Epithelial cell of esophagus (primary cell): ENCODE data around the gene GPATCH4.

ENCODE experiments used
- DNase-seq: peaks from one replicate; pipeline ENCODE4 v3.0.0; 2010; ENCODE audit warnings: low read depth
- H3K4me3 ChIP-seq: 2 replicates; pipeline ENCODE4 v1.5.1; 2011; ENCODE audit warnings: mild to moderate bottlenecking, low read length, control low read depth
- TF ChIP-seq, protein P1 (sequence below): IDR thresholded peaks from 2 replicates; pipeline ENCODE4 v1.5.1; 2011; ENCODE audit warnings: low read depth, mild to moderate bottlenecking, low read length, control low read depth, inconsistent platforms; ENCODE audit not compliant: insufficient read depth; ENCODE audit errors: missing control alignments

GPATCH4 gene

GRCh38 chr1:156583821-156584622, 17.3 kb downstream of the GPATCH4 start:
- TF ChIP-seq, protein P1, sequence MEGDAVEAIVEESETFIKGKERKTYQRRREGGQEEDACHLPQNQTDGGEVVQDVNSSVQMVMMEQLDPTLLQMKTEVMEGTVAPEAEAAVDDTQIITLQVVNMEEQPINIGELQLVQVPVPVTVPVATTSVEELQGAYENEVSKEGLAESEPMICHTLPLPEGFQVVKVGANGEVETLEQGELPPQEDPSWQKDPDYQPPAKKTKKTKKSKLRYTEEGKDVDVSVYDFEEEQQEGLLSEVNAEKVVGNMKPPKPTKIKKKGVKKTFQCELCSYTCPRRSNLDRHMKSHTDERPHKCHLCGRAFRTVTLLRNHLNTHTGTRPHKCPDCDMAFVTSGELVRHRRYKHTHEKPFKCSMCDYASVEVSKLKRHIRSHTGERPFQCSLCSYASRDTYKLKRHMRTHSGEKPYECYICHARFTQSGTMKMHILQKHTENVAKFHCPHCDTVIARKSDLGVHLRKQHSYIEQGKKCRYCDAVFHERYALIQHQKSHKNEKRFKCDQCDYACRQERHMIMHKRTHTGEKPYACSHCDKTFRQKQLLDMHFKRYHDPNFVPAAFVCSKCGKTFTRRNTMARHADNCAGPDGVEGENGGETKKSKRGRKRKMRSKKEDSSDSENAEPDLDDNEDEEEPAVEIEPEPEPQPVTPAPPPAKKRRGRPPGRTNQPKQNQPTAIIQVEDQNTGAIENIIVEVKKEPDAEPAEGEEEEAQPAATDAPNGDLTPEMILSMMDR: peak; percentile 94
- DNase-seq: peak; percentile 88

GRCh38 chr1:156582388-156583017, 18.8 kb downstream of the GPATCH4 start:
- H3K4me3 ChIP-seq: no peak overlapping the region
- TF ChIP-seq, protein P1: no peak
- no peak for DNase-seq

More at GRCh38 chr1:156583821-156584622, 17.3 kb downstream of the GPATCH4 start:
- H3K4me3 ChIP-seq: no peak overlapping the region

GRCh38 chr1:156581661-156582387, 19.5 kb downstream of the GPATCH4 start:
- no peak overlapping the region for H3K4me3 ChIP-seq
- TF ChIP-seq, protein P1: no peak
- DNase-seq: no peak

GRCh38 chr1:156579472-156579871, 21.8 kb downstream of the GPATCH4 start, which contains the start of gene TTC24:
TTC24 (plus strand) TSS chr1:156579723; CDS start chr1:156581365, 1,642 bp downstream.
- no peak within 1 kb of the TSS for H3K4me3 ChIP-seq
- TF ChIP-seq, protein P1: no peak
- no peak for DNase-seq

GRCh38 chr1:156578055-156578454, 23.2 kb downstream of the GPATCH4 start:
- TF ChIP-seq, protein P1: no peak
- no peak overlapping the region for H3K4me3 ChIP-seq
- DNase-seq: no peak

GRCh38 chr1:156577550-156577949, 23.7 kb downstream of the GPATCH4 start:
- TF ChIP-seq, protein P1: no peak
- no peak for DNase-seq
- no peak overlapping the region for H3K4me3 ChIP-seq
